GM10266 (cell line): ENCODE results near the gene SETD9.

Experiments
- DNase-seq: peaks from one replicate; pipeline ENCODE4 v3.0.0; 2012; ENCODE audit errors: extremely low spot score
- TF ChIP-seq, protein P1 (sequence below): IDR thresholded peaks from 2 replicates; pipeline ENCODE4 v1.5.1; 2012; ENCODE audit warnings: mild to moderate bottlenecking, low read depth; ENCODE audit not compliant: control insufficient read depth, insufficient read depth; ENCODE audit errors: missing control alignments

SETD9 gene

DNA sequence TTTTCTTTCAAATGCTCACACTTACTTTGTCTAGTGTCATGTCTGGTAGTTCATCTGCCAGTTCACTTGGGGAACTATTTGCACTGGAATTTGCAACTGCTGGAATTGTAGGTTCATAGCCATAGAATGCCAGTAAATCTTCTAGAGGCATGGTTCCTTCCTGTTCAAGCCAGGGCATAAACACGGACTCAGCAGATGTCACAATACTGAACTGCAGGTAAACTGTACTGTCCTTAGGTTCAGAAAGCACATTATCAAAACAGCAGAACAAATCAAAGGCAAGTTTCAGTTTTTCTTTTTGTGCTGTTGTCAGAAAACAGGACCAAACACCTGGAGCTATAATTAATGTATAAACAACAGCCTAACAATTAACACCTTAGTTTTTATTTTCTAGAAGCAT is 29.5 kb downstream of the SETD9 start:
- TF ChIP-seq, protein P1, sequence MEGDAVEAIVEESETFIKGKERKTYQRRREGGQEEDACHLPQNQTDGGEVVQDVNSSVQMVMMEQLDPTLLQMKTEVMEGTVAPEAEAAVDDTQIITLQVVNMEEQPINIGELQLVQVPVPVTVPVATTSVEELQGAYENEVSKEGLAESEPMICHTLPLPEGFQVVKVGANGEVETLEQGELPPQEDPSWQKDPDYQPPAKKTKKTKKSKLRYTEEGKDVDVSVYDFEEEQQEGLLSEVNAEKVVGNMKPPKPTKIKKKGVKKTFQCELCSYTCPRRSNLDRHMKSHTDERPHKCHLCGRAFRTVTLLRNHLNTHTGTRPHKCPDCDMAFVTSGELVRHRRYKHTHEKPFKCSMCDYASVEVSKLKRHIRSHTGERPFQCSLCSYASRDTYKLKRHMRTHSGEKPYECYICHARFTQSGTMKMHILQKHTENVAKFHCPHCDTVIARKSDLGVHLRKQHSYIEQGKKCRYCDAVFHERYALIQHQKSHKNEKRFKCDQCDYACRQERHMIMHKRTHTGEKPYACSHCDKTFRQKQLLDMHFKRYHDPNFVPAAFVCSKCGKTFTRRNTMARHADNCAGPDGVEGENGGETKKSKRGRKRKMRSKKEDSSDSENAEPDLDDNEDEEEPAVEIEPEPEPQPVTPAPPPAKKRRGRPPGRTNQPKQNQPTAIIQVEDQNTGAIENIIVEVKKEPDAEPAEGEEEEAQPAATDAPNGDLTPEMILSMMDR = no peak
- DNase-seq = no peak

DNA sequence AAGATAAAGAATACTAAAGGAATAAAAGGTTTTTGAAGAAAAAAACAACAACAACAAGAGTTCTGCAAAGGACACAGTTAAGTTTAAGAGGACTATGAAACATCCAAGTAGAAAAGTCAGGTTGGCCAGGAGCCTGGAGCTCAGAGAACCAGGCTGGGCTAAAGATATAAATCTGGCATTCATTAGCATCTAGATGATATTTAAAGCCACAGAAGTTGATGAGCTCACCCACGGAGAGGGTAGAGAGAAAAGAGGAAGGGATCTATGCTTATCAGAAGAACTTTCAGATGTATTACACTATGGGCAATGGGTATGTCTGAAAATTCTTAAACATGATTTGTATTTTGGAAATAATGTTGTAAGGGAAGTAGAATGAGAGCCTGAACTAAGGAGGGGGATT is 32.6 kb downstream of the SETD9 start:
- TF ChIP-seq, protein P1 = no peak
- DNase-seq = no peak

DNA sequence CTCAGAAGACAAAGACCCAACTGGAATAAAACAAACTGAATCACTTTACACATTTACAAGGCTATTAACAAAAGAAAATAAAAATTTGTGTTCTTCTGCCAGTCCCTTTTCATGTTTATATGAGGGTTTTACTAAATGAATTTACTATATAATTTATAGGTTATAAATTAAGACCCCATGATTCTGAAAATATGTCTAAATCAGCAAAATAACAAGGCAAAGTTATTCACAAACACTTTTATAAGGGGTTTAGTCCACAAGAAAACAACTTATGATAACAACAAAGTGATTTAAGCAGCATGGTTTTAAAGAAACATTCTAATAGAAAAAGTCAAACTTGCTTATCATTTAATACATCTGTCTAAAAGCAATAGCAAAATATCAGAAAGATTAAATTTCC is 37.7 kb downstream of the SETD9 start:
- TF ChIP-seq, protein P1 = no peak
- no peak for DNase-seq

DNA sequence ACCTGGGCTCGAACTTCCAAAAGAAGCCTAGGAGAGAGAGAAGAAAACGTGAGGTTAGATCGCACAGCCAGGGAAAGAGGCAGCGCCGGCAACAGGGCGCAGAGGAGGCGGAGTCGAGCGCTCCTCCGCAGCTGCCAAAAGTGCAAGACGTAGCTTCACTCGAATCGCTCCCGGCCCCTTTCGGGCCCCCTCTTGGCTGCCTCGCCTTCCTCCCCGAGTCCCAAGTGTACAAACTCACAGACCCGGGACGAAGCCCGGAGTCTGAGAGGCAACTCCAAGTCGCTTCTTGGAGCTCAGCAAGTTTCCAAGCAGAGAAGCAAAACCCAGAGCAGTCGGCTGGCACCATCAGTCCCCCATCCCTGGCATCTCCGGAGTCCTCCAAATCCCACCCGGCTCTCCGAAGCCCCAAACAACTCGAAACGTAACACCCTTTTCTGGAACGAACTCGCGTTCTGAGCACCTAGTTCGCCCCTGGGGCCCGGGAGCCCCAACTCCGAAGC is 41.3 kb downstream of the SETD9 start:
- peak; percentile 75 for DNase-seq
- TF ChIP-seq, protein P1 = no peak

DNA sequence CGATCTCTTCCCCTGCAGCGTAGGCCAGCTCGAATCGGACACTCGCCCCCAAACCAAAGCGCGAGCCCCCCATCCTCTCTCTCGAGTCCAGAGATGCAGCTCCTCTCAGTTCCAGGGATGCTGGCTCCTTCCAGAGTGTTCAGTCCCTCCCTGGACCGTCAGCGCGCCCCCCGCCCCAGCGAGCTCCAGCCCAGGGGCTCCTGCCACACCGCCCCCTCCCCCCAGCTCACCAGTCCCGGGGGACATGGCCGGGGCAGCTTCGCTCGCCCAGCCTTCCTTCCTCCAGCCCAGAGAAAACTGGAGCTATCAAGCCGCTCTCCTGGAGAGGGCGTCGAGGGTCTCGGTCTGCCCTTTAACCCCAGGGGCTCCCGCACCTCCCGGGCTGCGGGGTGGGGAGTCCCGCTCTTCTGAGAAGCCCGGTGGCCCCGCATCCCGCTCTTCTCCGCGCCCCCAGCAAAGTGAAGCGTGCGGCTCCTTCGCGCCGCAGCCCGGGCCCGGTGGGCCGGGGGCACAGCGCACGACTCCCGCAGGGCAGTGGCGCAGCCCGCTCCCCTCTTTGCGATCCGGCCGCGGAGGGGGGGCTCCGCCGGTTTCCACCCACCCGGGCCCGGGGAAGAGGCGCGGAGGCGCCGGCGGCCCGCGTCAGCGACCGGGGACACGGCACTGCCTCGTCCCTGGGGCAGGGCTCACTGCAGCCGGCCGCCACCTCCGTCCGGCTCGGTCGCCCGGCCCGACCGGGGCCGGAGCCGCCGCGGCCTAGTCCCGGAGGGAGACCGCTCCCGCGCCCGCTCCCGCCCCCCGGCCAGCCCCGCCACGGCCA is 41.9 kb downstream of the SETD9 start:
- TF ChIP-seq, protein P1 = no peak
- peak; percentile 51 for DNase-seq

DNA sequence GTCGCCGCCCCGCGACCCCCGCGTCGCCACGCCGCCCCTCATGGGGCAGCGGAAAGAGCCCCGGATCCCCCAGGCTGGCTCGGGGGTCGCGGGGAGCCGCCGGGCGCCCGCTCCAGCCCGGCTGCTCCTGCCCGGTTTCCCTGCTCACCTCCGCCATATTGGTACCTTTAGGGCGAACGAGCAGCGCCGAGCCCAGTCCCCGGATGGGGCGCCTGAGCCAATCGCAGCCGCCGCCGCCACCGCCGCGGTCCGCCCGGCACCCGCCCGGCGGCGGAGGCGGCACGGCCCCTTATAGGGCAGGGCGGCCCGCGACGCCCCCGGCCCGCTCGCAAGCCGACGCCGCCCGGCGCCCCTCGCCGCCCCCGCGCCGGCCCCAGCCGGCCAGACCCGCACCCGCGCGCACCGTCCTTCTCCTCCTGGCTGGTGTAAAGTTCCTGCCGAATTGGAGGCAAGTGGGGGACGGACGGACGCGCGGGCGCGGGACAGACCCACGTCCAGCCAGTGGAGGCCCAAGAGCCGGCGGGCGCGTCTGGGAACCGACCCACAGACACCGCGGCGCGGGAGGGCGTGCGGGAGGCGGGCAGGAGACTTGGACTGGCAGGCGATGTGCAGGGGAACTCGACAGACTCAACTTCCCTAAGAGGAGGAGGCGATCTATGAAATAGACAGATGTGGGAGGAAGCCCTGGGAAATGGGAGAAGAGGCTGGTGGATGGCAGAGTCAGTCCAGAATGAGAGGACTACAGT is 42.7 kb downstream of the SETD9 start, which contains the start of gene MIER3:
TSS of gene MIER3 (minus strand) at position 178 of the 746 bp plus-strand sequence. CDS start at position 157, 21 bp downstream.
- TF ChIP-seq, protein P1 = no peak
- DNase-seq = peak; percentile 97
